Coronary artery (tissue), 2 donors: ENCODE data around the gene SAXO1.
A peak's percentile ranks its signal among the peaks of the same experiment; 100 is the strongest.

Source experiments
- DNase-seq: peaks from one replicate; pipeline ENCODE4 v3.0.0-alpha.2; 2017; ENCODE audit warnings: low spot score
- H3K27ac ChIP-seq, 2 donors: fragments of 200-600 bp; sonication (generic); one replicate each; pipeline ENCODE4 v1.5.1; 2016 to 2019
- H3K4me3 ChIP-seq: fragments of 200-600 bp; sonication (generic); 2 replicates; pipeline ENCODE4 v1.5.1; 2016; ENCODE audit warnings: mild to moderate bottlenecking, moderate library complexity
- TF ChIP-seq, protein P1 (sequence below): fragments of 200-600 bp; sonication (generic); IDR thresholded peaks from one replicate; pipeline ENCODE4 v1.5.1; 2019; ENCODE audit warnings: antibody characterized with exemption

SAXO1 gene

DNA sequence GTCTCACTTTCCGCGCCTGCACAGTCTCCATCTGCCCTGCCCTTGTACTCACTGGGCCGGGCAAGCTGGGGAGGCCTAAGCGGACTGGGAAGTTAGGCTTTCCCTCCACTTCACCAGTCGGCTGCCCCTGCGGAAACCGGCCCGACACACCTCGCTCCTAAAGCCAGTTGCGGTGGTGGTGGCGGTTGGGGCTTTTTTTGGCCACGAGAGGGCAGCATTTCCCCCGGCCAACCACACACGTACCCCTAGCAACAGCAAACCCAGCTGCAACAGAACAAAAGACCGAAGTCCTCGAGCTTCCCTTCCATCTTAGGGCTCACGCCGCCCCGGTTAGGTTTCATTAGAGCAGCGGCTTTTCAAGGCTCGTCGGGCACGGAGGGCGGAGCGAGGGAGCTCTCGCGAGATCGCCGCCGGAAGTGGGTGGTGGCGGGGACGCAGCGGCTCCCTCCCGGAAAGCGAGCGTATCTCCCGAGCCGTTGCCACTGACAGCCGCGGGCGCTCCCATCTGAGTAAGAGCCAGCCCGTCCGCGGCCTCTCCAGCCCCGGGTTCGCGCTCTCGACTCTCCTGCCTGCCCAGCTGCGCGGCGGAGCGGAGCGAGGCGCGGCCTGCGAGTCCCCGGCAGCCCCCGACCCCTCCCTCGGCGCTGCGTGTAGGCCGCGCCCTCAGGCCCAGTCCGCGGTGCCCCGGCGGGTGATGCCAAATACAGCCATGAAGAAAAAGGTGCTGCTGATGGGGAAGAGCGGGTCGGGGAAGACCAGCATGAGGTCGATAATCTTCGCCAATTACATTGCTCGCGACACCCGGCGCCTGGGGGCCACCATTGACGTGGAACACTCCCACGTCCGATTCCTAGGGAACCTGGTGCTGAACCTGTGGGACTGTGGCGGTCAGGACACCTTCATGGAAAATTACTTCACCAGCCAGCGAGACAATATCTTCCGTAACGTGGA is 16.2 kb upstream of the SAXO1 start, which contains the start of gene RRAGA:
RRAGA (plus strand) TSS at position 462 of the 951 bp plus-strand sequence; CDS start at position 695, 233 bp downstream.
- peak; percentile 95 for DNase-seq
- Histone ChIP-seq H3K4me3 (peak within 1 kb of the TSS; percentile 98), H3K27ac (peak within 1 kb of the TSS; percentile 99 to 100)
- TF ChIP-seq, protein P1, sequence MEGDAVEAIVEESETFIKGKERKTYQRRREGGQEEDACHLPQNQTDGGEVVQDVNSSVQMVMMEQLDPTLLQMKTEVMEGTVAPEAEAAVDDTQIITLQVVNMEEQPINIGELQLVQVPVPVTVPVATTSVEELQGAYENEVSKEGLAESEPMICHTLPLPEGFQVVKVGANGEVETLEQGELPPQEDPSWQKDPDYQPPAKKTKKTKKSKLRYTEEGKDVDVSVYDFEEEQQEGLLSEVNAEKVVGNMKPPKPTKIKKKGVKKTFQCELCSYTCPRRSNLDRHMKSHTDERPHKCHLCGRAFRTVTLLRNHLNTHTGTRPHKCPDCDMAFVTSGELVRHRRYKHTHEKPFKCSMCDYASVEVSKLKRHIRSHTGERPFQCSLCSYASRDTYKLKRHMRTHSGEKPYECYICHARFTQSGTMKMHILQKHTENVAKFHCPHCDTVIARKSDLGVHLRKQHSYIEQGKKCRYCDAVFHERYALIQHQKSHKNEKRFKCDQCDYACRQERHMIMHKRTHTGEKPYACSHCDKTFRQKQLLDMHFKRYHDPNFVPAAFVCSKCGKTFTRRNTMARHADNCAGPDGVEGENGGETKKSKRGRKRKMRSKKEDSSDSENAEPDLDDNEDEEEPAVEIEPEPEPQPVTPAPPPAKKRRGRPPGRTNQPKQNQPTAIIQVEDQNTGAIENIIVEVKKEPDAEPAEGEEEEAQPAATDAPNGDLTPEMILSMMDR, result peak; percentile 88

- TF ChIP-seq, protein P1, result no peak
- H3K4me3 ChIP-seq, result no peak overlapping the region
- H3K27ac ChIP-seq, result no peak overlapping the region
- DNase-seq, result no peak
Observed at GRCh38 chr9:19036611-19037010, 3.6 kb upstream of the SAXO1 start.

GRCh38 chr9:19032406-19032805 is 603 bp downstream of the SAXO1 start:
- H3K27ac ChIP-seq, result no peak overlapping the region
- DNase-seq, result no peak
- H3K4me3 ChIP-seq, result no peak overlapping the region
- TF ChIP-seq, protein P1, result no peak

DNA sequence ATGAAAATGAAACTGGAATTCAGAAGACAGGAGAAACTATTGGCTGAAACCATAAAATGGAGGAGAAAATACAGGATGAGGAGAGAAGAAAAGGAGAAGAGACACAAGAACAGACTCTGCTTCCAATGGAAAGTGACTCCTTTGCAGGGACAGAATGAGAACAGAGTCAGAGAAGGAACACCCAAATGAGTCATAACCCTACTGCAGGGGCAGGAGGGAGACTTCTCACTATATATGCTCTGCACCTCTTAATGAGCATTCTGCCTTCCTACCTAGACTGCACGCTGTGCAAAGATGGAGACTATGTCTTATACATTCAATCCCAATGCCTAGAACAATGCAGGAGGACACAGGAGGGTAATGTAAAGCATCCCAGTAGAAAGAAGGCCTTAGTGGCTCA is 2.1 kb downstream of the SAXO1 start:
- no peak overlapping the region for H3K4me3 ChIP-seq
- TF ChIP-seq, protein P1, result no peak
- no peak for DNase-seq
- no peak overlapping the region for H3K27ac ChIP-seq

DNA sequence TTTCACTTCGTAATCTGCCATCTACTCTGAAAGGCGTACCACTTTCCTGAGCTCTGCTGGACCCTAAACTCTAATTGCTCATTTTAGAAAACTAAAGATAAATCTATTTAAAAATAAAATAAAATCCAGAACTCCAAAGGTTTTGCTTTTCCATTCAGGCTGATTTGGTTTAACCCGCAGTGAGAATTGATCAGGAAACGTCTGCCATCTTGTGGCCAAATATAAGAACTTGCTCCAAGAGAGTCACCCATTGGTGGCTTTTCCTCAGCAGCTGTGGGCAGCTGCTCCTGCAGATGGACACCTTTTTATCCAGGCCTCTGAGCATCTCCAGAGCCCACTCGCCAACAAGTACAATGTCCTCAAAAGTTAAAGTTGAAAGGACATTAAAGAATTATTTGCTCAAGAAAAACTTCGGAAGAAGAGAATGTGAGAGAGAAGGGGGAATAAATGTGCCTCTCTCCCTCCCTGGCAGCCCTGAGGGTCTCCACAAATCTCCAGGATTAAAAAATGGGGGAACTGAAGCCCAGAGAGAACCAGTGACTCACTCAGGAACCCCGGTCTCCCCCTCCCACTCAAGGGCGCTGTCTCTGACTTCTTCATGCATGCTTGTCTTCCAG is 4.1 kb downstream of the SAXO1 start:
- Histone ChIP-seq H3K27ac (no peak overlapping the region), H3K4me3 (no peak overlapping the region)
- TF ChIP-seq, protein P1, result peak; percentile 75
- no peak for DNase-seq

DNA sequence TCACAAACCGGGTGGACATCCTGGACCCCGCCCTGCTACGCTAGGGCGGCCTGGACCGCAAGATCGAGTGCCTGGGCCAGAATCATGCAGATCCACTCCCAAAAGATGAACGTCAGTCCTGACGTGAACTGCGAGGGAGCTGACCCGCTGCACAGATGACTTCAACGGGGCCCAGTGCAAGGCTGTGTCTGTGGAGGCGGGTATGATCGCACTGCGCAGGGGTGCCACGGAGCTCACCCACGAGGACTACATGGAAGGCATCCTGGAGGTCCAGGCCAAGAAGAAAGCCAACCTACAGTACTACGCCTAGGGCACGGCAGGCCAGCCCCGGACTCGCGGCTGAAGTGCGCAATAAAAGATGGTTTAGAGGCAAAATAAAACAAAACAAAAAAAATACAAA is 5.2 kb downstream of the SAXO1 start:
- no peak for DNase-seq
- no peak overlapping the region for H3K27ac ChIP-seq
- H3K4me3 ChIP-seq, result no peak overlapping the region
- TF ChIP-seq, protein P1, result no peak
